IMR-90 (cell line): ENCODE measurements around the gene PPP2R5B. TPM values are rescaled to one million over a fixed set of nuclear protein-coding genes. Genes with fewer than 3 reads are reported as not detected.
A peak's percentile ranks its signal among the peaks of the same experiment; 100 is the strongest.

Experiments used
- ATAC-seq: fragments of 200-7000 bp; cut with Tn5 transposase; 2 replicates; pipeline ENCODE4 v1.9.1; 2020; ENCODE audit warnings: low read depth, mild to moderate bottlenecking, moderate library complexity
- BruUV-seq: library from RNA; stranded (reverse); fragments of 400-500 nt; replicated peaks from 2 replicates; lab custom pipeline; 2021; lab: Mats Ljungman, UMichigan
- CTCF ChIA-PET: fragments of 300-600 bp; formaldehyde crosslinking; extraction: SDS; loops from one replicate; lab custom pipeline; 2021; ENCODE audit warnings: antibody characterized with exemption; lab: Yijun Ruan, JAX
- POLR2A ChIA-PET: fragments of 300-600 bp; sonication (Branson Sonifier 250); formaldehyde crosslinking; loops from one replicate; lab custom pipeline; 2022; ENCODE audit warnings: antibody characterized with exemption; ENCODE audit not compliant: unreplicated experiment; lab: Charles Lee
- DNase-seq: peaks from one replicate; pipeline ENCODE4 v3.0.0; 2013
- H2AFZ ChIP-seq: replicated peaks from 2 replicates; pipeline ENCODE3; 2013; ENCODE audit warnings: low read length, mild to moderate bottlenecking; ENCODE audit not compliant: poor library complexity
- H2AK5ac ChIP-seq: 2 replicates; pipeline ENCODE4 v1.6.1; 2013; ENCODE audit warnings: low read depth, low read length, inconsistent platforms
- H2AK9ac ChIP-seq: replicated peaks from 2 replicates; pipeline ENCODE3; 2013; ENCODE audit warnings: mild to moderate bottlenecking, low read depth, low read length, moderate library complexity; ENCODE audit not compliant: poor library complexity
- H2BK120ac ChIP-seq: 2 replicates; pipeline ENCODE4 v1.6.1; 2013; ENCODE audit warnings: low read depth, low read length, inconsistent platforms
- H2BK15ac ChIP-seq: 3 replicates; pipeline ENCODE4 v1.6.1; 2013; ENCODE audit warnings: low read depth, low read length, inconsistent platforms
- H2BK20ac ChIP-seq: 2 replicates; pipeline ENCODE4 v1.6.1; 2013; ENCODE audit warnings: low read depth, mild to moderate bottlenecking, inconsistent platforms, low read length, moderate library complexity
- H2BK5ac ChIP-seq: 2 replicates; pipeline ENCODE4 v1.6.1; 2013; ENCODE audit warnings: mild to moderate bottlenecking, low read depth, low read length, inconsistent platforms; ENCODE audit not compliant: poor library complexity, severe bottlenecking
- H3K14ac ChIP-seq: replicated peaks from 2 replicates; pipeline ENCODE4 v1.6.1; 2013; ENCODE audit warnings: low read depth, low read length, inconsistent platforms
- H3K18ac ChIP-seq: 2 replicates; pipeline ENCODE4 v1.6.1; 2013; ENCODE audit warnings: low read depth, low read length, control low read depth
- H3K23ac ChIP-seq: 2 replicates; pipeline ENCODE4 v1.6.1; 2013; ENCODE audit warnings: low read depth, low read length, inconsistent platforms
- H3K27ac ChIP-seq: 2 replicates; pipeline ENCODE4 v1.5.1; 2013; ENCODE audit warnings: mild to moderate bottlenecking, control low read depth, low read length; ENCODE audit not compliant: insufficient read depth
- H3K27me3 ChIP-seq: 2 replicates; pipeline ENCODE4 v1.6.1; 2013; ENCODE audit warnings: low read length; ENCODE audit not compliant: control insufficient read depth, insufficient read depth
- H3K36me3 ChIP-seq: 2 replicates; pipeline ENCODE4 v1.6.1; 2013; ENCODE audit warnings: low read length, mixed read lengths; ENCODE audit not compliant: control insufficient read depth, insufficient read depth
- H3K4ac ChIP-seq: 2 replicates; pipeline ENCODE4 v1.6.1; 2013; ENCODE audit warnings: low read depth, low read length, inconsistent platforms
- H3K4me1 ChIP-seq: 2 replicates; pipeline ENCODE4 v1.6.1; 2013; ENCODE audit warnings: low read length, mixed read lengths; ENCODE audit not compliant: control insufficient read depth, insufficient read depth
- H3K4me2 ChIP-seq: 2 replicates; pipeline ENCODE4 v1.6.1; 2013; ENCODE audit warnings: low read depth, mild to moderate bottlenecking, control low read depth, low read length, moderate library complexity
- H3K4me3 ChIP-seq: 2 replicates; pipeline ENCODE4 v1.5.1; 2013; ENCODE audit warnings: low read depth, mild to moderate bottlenecking, control low read depth, low read length, moderate library complexity; ENCODE audit not compliant: insufficient read depth
- H3K56ac ChIP-seq: 2 replicates; pipeline ENCODE4 v1.6.1; 2013; ENCODE audit warnings: low read length, inconsistent platforms; ENCODE audit not compliant: insufficient read depth; ENCODE audit errors: extremely low read depth
- H3K79me1 ChIP-seq, 2 experiments: 2 replicates each; pipeline ENCODE4 v1.6.1; 2013; ENCODE audit warnings: low read length in 2 of 2, inconsistent platforms in 1 of 2, low read depth in 1 of 2
- H3K9ac ChIP-seq: 2 replicates; pipeline ENCODE4 v1.6.1; 2013; ENCODE audit warnings: low read depth, low read length, control low read depth
- H3K9me1 ChIP-seq: 2 replicates; pipeline ENCODE4 v1.6.1; 2013; ENCODE audit warnings: low read length, inconsistent platforms; ENCODE audit not compliant: insufficient read depth
- H3K9me3 ChIP-seq: 2 replicates; pipeline ENCODE4 v1.6.1; 2013; ENCODE audit warnings: low read length; ENCODE audit not compliant: control insufficient read depth, insufficient read depth
- H4K20me1 ChIP-seq: 2 replicates; pipeline ENCODE4 v1.6.1; 2013; ENCODE audit warnings: low read length, inconsistent platforms; ENCODE audit not compliant: insufficient read depth
- H4K5ac ChIP-seq: 2 replicates; pipeline ENCODE4 v1.6.1; 2013; ENCODE audit warnings: mild to moderate bottlenecking, low read depth, low read length, control low read depth
- H4K8ac ChIP-seq, 2 experiments: 2 replicates each; pipeline ENCODE4 v1.6.1; 2013; ENCODE audit warnings: low read depth in 2 of 2, low read length in 2 of 2, control low read depth in 1 of 2, inconsistent platforms in 1 of 2
- H4K91ac ChIP-seq: 2 replicates; pipeline ENCODE4 v1.6.1; 2013; ENCODE audit warnings: low read depth, low read length, inconsistent platforms; ENCODE audit not compliant: insufficient read depth
- CEBPB ChIP-seq: IDR thresholded peaks from 2 replicates; pipeline ENCODE4 v1.6.1; 2012; ENCODE audit warnings: low read depth, low read length, improper control_type of control experiment
- CHD1 ChIP-seq: IDR thresholded peaks from 2 replicates; pipeline ENCODE4 v1.6.1; 2012; ENCODE audit warnings: low read depth, low read length, improper control_type of control experiment
- MXI1 ChIP-seq: IDR thresholded peaks from 2 replicates; pipeline ENCODE4 v1.6.1; 2012; ENCODE audit warnings: low read depth, mild to moderate bottlenecking, low read length, moderate library complexity, borderline replicate concordance
- NFE2L2 ChIP-seq: fragments of 150-350 bp; IDR thresholded peaks from 2 replicates; pipeline ENCODE4 v1.6.1; 2016; ENCODE audit warnings: low read depth, mild to moderate bottlenecking, low read length
- POLR2A ChIP-seq: IDR thresholded peaks from 2 replicates; pipeline ENCODE4 v1.6.1; 2012; ENCODE audit warnings: mild to moderate bottlenecking, low read depth, low read length
- RAD21 ChIP-seq: IDR thresholded peaks from 2 replicates; pipeline ENCODE4 v1.6.1; 2012; ENCODE audit warnings: low read length, improper control_type of control experiment
- SMC3 ChIP-seq: fragments of 150-350 bp; IDR thresholded peaks from 2 replicates; pipeline ENCODE4 v1.6.1; 2016; ENCODE audit warnings: low read depth, mild to moderate bottlenecking, antibody characterized with exemption, low read length, moderate library complexity
- WGBS, 2 experiments: methylation state at CpG; one replicate each; pipeline versions ENCODE4 v1.1.5 to v1.1.7; 2013; ENCODE audit warnings: missing lambda C conversion rate in 2 of 2; ENCODE audit not compliant: insufficient read length in 1 of 2; ENCODE audit errors: extremely low coverage in 2 of 2; 5-methylcytosine and 5-hydroxymethylcytosine counted together
- dilution Hi-C: fragments of 300-500 bp; cut with HindIII; formaldehyde crosslinking; loops from one replicate; pipeline ENCODE4 v1.14.3; 2018; ENCODE audit warnings: low sequenced_read_pairs; ENCODE audit not compliant: unreplicated experiment
- in situ Hi-C: fragments of 300-500 bp; cut with MboI; formaldehyde crosslinking; loops from 3 replicates; pipeline ENCODE4 v1.14.3; 2019; ENCODE audit warnings: low sequenced_read_pairs, inconsistent platforms, mixed read lengths
- intact Hi-C: fragments of 100-400 bp; cut with micrococcal nuclease; formaldehyde crosslinking; loops from 2 replicates; pipeline ENCODE4 v1.10.0; 2022
- polyA plus RNA-seq, 3 experiments: library from polyadenylated mRNA; depleted of rRNA; stranded (reverse); fragments of >200 nt; gene quantifications; 2 replicates each; pipeline ENCODE4 v1.2.3, GENCODE V29; 2012; ENCODE audit warnings: low replicate concordance in 1 of 3
- total RNA-seq: library from RNA; depleted of rRNA; stranded (reverse); fragments of >200 nt; gene quantifications from 2 replicates; pipeline ENCODE4 v1.2.3, GENCODE V29; 2012

Gene PPP2R5B
- total and polyA plus RNA-seq, 2 of the 4 experiments (the other 2 are of a cell fraction): 6.5 to 23.6 TPM

- ATAC-seq (no peak), DNase-seq (no peak)
- Histone ChIP-seq H2BK120ac (no peak overlapping the region), H2AFZ (no peak overlapping the region), H3K23ac (peak overlapping the region; percentile 61; the same call in 1 of the 2 replicates), H3K9me1 (peaks cover 25% of the 10 kb centered on the region), H3K56ac (no peak overlapping the region), H3K27me3 (no peaks in the 10 kb centered on the region), H2AK9ac (peak overlapping the region; percentile 99), H4K91ac (no peak overlapping the region), H3K27ac (peak overlapping the region; percentile 84), H2AK5ac (peak overlapping the region; percentile 72), H3K9ac (peak overlapping the region; percentile 94; the same call in 1 of the 2 replicates), H3K79me1 (peaks cover 13 to 64% of the 10 kb centered on the region in 2 experiments; a peak in 3 of 4 replicates), H3K4me3 (peak overlapping the region; percentile 95), H4K8ac (no peak overlapping the region; a peak in 1 of 4 replicates), H3K9me3 (no peaks in the 10 kb centered on the region), H3K4me1 (peaks cover 28% of the 10 kb centered on the region), H3K4me2 (peak overlapping the region; percentile 90), H2BK20ac (no peak overlapping the region), H4K5ac (no peak overlapping the region), H3K18ac (no peak overlapping the region), H3K36me3 (peaks cover 36% of the 10 kb centered on the region), H3K4ac (peak overlapping the region; percentile 96), H4K20me1 (peaks cover 63% of the 10 kb centered on the region), H2BK5ac (peak overlapping the region; percentile 90), H2BK15ac (no peak overlapping the region), H3K14ac (peak overlapping the region; percentile 76)
- ChIA-PET CTCF (interaction anchor here (0.8 to 2.7 kb wide), 3 partner anchors 12 to 25 kb away, joined by 3 to 11 read pairs (median 3); no protein-coding TSS in a partner anchor), POLR2A (no interaction called here)
- in situ Hi-C loops: no loop called here
- no TSS peak for BruUV-seq
- intact Hi-C loops: no loop called here
- dilution Hi-C loops: no loop called here
- no peak for TF ChIP-seq MXI1
- TF ChIP-seq CEBPB: 0 out of 2 replicates have a peak, but pooled peaks have one; percentile 30
- no peak for TF ChIP-seq CHD1
- TF ChIP-seq POLR2A: no peak; the same call in 1 of the 2 replicates
- TF ChIP-seq SMC3: no peak
- TF ChIP-seq NFE2L2: no peak
- no peak for TF ChIP-seq RAD21
- WGBS, 2 experiments: 60% methylated on average over 3 of the region's 17 CpGs; no CpG with 5 or more reads in 1 of the 2 experiments
Observed at GRCh38 chr11:64875369-64876228, 48.9 kb upstream of the PPP2R5B start.
